Stimulated activated CD4-positive, alpha-beta T cell treated with anti-CD3 and anti-CD28 coated beads, Interleukin-1b, Interleukin-23, amount 100 ng/mL, for 1 hour (primary cell): ENCODE results near the gene DCD.
"Not testable (repeated sequence)": the region's sequence is repeated elsewhere in the genome, so short reads cannot be mapped to it uniquely, and the experiment has no call there.

ENCODE experiments used
- DNase-seq, 2 donors: peaks; one replicate each; pipeline ENCODE4 v3.0.0-alpha.2; 2020; ENCODE audit warnings: low read depth in 2 of 2

Gene DCD

DNA sequence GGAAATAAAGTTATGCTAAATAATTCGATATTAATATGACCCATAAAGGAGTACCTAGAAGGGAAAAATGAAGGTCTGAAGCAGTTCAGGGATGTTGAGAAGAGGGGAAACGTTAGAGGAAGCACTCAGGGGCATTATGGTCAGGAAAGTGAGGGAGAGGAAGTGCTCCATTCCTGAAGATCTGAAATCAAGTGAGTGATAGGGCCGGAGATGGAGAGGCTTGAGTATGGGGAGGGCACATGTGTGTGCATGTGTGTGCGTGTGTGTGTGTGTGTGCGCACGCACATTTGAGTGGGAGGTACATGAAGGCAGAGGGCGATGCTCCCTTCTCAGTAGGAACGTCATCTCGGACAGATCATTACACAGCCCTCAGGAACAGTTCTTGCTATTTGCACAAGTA, 4.9 kb upstream of the DCD start:
- DNase-seq: no peak

DNA sequence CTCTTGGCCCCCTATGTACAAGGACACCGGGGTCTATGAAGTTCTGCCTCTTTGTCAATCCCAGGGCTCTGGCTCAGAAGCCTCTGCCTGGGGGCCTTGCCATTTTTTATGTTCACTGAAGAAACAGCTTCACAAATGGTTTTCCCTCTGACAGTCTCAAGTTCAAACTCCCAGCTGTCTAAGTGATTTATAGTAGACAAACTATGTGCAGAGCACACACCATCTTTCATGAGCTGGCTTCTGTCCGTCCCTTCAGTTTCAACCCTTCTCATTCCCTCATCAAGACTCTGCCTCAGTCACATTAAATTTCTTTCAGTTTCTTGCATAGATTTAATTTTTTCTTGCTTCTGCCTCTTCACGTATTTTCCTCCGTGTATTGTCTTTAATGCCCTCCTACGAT, 2.7 kb upstream of the DCD start:
- DNase-seq: no peak

DNA sequence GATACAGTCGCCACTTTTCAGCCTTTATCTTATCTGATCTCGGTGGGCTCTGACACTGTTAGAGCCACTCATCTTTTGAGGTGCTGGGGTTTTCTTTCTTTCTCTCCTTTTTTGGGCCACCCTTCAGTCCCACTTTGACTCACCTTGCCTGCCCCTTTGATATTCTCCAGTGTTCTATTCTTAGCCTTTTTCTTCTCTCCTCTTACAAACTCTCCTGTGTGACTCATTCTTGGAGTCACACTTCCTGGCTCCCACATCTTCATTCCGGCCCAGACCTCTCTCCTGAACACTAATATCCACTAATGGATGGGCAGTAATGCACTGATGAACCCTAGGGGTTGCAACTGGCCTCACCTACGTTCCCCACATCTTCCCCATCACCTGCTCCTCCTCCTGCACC, 2.2 kb upstream of the DCD start:
- DNase-seq: no peak

DNA sequence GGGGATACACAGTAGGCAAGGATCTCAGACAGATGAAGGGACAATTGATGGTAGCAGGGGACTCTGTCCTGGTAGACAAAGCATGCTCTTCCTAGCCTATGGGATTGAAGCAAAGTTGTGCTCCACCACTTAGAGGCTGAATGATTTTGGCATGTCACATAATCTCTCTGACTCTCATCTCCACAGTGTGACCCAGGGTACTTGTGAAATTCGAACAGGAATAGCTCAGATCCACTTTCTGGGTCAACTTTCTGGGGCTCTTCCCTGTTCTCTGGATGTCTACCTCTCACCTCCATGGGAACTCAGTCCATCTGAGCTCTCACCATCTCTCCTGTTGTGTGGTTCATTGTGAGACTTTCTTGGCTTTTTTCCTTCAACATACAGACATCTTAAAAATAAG, 1.7 kb upstream of the DCD start:
- no peak for DNase-seq

DNA sequence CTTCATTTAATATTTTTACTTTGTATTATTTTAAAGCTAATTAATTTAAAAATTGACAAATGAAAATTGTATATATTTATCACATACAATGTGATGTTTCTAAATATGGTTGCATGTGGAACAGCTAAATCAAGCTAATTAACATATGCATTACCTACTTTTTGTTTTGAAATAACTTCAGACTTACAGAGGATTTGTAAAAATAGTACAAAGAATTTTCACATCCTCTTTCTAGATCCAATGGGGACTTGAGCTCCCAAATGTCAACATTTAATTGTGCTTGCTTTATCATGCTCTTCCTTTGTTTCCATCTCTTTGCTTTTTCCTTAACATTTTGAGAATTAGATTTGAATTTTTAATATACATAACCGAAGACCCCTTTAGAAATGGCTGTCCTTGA, 6.6 kb downstream of the DCD start:
- DNase-seq: no peak

DNA sequence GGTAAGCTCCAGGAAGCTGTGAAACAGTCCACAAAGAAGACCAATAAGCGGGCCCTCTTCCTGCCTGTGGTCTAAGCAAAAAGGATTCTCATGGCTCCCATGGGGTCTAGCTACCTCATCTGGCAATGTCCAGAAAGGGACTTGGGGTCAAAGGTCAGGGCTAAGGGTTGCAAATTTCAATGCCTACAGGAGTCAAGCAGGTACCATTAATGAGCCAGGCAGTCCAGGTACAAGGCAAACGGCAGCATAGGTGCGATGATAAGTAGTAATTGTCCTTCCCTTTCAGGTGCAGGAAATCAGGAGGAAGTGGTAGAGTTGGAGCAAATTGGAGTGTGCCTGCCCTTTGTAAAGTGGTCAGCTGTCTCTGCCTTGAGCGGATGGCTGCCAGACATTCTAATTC, 7.1 kb downstream of the DCD start:
- DNase-seq: no peak

DNA sequence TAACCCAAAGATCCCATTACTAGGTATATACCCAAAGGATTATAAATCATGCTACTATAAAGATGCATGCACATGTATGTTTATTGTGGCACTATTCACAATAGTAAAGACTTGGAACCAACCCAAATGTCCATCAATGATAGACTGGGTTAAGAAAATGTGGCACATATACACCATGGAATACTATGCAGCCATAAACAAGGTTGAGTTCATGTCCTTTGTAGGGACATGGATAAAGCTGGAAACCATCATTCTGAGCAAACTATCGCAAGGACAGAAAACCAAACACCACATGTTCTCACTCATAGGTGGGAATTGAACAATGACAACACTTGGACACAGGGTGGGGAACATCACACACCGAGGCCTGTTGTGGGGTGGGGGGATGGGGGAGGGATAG, 9.1 kb downstream of the DCD start:
- DNase-seq: not testable (repeated sequence)

DNA sequence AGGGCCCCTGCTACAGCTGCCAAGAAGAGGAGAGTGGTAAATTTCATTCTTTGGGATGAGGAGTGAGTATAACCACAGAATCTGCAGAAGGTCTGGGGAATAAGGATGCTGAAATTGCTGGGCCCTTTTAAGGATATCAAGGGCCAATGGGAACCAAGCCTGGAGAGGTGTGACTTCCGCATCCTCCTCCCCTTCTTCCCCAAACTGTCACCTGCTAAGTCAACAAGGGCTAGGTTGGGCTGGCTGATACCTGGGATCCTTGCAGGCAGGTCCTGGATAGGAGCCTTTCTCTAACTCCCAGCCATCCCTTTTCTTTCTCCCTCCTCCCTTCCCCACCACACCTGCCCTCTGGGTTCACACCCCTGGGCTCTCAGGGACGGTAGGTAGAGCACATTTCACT, 13.4 kb downstream of the DCD start, which contains the start of gene LACRT:
TSS of gene LACRT (minus strand) at position 101 of the 400 bp plus-strand sequence. CDS start at position 47, 54 bp downstream.
- no peak for DNase-seq

DNA sequence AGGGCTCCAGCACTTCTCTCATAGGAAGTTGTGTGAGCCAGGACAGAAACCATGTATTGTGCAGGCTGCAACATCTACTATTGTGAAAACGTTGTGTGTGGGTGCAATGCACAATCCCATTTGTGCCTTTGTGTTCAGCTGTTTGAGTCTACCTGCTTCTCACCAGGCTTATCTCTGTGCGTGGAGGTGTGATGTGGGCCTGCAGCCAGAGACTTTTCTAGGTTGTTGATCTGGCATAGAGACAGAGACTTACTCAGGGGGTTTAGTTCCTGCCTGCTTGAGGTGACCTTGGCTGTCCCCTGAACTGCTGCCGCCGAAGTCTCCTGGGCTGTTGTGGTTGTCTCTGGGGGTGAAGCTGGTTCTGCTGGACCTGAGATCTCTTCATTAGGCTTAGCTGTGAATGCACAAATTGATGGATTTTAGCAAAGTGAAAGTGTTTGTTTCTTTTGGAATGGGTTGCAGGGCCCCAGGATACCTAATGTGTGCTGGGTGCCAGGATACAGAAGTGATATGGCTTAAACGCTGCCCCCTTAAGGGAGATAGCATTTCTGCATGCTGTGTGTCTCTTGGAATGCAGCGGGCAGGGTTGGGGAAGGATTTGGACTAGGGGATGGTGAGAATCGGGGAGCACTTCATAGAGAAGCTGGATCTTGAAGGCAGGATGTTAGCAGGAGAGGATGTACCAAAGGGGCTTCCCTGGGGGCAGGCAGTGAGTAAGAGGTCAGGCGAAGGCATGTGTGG, 16.0 kb downstream of the DCD start:
- DNase-seq: no peak

DNA sequence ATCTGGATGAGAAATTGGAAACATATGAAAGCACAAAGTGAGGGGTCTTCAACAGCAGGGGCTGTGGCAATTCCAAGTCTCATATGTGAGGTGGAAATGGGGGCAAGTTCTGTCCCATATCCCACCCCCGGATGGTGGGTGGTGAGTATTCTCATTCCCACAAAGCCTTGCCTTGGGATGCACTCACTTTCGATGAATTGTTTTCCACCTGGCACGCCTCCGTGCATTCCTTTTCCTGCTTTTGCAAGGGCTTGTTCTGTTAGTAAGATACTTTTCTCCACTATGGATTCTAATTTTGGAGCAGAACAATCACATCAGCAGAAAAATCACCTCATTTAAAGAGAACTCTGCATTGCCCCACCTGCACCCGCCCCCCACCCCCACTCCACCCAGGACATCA, 16.6 kb downstream of the DCD start:
- DNase-seq: no peak

DNA sequence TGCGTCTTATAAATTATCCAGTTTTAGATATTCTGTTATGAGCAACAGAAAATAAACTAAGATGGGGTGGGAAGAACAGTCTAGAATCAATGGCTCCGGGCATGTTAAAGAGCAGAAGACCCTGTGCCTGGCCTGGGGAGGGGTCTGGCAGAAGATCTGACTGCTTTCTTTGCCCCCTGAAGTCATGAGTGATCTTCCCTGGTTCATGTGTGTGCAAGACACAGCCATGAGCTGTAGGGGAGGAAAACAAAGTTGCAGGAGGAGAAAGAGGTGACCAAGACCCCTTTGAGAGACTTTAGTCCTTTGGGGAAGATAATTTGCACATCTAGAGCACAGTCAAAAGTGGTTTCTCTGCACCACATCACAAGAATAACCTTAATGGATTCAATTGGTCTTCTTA, 18.2 kb downstream of the DCD start:
- DNase-seq: no peak

DNA sequence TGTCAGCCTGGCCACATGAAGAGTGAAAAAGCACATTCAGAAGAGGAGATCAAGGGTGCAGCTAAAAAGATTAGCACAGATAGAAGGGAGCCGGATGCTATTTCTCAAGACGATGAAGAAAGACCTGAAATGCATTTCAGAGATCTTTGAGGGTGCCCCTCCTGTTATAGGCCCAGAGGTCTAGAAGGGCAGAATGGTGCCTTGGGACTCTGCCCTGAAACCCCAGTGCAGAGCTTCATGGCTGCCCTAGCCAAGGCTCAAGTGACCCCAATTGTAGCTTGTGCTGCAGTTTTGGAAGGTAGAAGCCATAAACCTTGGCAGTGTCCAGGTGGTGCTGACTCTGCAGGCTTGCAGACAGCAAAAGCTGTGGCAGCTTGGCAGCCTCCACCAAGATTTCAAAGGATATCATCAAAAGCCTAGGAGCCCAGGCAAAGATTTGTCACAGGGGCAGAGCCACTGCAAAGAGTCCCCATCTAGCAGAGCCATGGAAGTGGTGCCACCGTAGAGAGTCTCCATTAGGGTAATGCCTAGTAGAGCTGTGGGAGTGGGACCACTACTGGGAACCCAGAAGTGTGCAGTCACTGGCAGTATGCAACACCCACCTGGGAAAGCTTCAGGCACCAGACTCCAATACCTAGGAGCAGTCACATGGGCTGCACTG, 19.8 kb downstream of the DCD start:
- no peak for DNase-seq

DNA sequence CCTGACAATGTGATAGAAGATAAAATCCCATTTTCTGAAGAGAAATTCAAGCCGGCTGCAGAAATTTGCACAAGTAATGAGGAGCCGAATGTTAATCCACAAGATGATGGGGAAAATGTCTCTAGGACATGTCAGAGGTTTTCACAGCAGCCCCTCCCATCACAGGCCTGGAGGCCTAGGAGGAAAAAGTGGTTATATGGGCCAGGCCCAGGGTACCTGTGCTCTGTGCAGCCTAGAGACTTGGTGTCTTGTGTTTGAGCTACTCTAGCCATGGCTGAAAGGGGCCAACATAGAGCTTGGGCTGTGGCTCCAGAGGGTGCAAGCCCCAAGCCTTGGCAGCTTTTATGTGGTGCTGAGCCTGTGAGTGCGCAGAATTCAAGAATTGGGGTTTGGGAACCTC, 20.9 kb downstream of the DCD start:
- no peak for DNase-seq

DNA sequence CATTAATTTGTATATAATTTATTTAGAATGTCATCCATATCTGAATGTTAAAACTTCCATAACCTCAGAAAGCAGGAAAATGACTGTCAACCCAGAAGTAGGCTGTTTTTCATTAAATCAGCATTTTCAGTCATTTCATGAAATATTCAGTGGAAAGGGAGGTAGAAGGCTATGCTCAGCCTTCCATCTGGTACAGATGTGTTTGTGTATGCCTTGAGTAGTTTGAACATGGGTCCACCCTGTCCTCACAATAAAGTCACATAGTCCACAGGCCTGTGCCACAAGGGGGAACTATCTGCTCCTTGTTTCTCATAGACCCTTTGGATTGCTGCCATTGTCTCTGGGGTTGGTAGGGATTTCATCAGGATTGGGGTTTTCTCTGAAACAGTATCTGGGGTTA, 22.6 kb downstream of the DCD start:
- DNase-seq: no peak

DNA sequence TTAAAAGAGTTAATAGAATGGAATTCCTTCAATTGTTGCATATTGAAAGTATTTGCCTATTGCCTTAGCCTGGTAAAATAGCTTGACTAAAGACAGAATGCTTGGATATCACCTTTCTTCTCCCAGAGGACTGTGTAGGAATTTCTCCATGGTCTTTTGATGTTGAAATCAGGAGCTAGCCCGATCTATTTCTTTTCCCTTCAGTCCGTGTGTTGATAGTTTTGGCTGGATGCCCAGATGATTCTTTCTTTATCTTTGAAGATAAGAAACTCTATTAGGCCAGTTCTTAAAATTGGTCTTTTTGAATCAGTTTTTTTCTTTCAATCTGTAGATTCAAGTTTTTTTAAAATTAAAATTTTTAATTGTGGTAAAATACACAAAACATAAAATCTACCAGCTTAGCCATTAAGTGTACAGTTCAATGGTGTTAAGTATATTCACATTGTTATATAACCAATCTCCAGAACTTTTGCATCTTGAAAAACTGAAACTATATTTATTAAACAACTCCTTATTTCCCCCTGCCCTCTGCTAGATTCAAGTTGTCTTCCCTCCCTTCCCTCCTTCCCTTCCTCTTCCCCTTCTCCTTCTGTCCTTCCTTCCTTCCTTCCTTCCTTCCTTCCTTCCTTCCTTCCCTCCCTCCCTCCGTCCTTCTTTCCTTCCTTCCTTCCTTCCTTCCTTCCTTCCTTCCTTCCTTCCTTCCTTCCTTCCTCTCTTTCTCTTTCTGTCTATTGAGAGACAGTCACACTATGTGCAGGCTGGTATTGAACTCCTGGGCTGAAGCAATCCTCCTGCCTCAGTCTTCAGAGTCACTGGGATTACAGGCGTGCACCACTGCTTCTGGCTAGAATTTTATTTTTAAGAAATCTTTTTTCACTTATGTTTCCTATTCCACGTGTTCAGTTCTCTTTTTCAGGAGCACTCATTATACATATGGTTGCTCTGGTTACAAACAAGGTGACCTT, 23.6 kb downstream of the DCD start:
- DNase-seq: no peak

DNA sequence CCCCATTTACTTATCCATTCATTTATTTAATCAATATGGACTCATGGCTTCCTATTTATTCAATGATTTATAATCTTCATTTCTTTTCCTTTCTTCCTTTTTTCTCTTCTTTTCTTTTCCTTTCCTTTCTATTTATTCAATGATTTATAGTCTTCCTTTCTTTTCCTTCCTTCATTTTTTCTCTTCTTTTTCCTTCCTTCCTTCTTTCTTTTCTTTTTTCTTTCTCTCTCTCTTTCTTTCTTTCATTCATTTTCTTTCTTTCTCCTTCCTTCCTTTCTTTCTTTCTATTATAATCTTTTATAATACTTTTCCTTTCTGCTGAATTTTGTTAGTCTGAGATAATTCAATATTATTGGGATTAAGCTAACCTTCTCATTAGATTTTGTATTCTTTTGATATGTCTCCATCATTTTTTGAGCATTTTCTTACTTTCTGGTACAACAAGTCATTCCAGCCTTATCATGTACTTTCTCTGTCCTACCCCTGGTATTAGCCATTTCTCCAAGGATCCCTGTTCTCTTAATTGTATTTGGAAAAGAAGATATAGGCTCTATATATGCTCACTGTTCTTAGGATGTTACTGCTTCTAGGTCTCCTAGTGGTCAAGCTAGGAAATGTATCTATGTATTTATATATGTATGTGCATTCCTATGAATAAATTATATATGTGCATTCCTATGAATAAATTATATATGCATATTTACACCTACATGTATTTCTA, 25.5 kb downstream of the DCD start:
- no peak for DNase-seq

DNA sequence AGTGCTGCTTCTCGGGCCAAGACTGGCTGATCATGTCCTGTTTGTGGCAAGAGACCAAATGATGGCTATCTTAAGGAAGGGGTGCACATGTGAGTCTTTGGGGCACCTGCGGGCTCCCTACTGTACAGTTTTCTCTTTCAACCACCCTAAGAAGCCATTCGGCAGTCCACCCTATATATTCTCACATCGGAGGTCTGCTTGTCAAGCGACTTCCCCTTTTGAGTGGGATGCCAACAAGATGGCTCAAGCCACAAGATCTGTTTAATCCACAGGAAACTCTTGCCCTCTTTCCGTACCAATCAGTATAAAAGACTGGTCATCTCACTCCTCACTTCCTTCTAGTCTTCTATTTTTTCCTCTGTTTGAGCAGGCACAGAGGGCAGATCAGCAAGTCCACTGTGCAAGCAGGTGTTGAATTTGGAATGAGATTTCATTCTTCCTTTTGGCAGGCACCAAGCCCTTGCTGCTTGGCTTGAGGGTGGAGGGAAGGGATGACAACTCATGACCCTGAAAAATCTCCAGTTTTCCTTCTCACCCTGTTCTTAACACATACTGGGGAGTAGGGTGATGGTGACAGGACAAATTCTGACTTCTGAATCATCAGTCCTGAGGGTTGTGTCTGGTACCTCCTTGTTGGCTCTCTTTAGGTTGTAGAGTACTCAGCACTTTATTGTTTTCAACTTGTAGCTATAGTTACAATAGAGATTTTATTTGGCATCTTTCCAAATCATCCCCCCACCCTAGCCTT, 31.1 kb downstream of the DCD start:
- DNase-seq: no peak

DNA sequence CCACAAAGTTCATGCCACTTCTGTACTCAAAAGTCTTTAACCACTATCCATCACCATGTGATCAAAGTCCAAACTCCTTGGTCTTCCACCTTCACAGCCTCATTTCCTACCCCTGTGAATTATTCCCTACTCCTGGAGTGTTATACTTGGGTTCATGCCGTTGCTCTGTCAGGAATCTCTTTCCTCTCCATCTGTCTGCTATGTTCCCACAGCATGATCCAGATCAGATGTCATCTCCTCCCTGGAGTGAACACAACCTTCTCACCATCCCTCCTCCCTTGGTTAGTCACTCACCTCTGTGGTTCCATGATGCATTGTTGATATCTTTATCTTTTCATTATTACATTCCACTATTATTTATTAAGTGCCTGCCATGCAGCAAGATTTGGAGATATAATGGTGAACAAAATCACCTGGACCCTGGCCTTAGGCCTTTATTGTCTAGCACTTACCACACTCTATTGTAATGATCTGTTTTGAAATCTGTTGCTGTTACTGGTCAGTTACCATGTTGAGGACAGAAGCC, 35.9 kb downstream of the DCD start:
- DNase-seq: no peak

DNA sequence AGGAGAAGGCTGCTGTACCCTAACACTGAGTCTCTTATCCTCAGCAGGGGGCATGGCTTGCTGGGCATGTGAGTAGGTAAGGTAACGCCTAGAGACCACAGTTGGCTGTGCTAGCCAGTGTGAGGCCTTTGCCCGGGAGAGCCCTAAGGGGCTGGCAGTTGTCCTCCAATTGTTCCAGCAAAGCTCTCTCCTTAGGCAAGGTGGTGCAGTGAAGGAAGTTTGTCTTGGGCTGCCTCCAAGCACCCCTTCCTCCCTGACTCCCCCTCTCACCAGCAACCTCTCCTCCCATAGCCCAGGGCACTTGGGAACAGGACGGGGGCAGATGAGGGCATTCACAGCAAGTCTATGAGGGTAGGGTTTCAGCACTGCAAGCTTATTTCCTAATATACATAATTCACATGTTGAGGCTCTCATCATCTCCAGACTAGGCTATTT, 36.4 kb downstream of the DCD start:
- DNase-seq: no peak

DNA sequence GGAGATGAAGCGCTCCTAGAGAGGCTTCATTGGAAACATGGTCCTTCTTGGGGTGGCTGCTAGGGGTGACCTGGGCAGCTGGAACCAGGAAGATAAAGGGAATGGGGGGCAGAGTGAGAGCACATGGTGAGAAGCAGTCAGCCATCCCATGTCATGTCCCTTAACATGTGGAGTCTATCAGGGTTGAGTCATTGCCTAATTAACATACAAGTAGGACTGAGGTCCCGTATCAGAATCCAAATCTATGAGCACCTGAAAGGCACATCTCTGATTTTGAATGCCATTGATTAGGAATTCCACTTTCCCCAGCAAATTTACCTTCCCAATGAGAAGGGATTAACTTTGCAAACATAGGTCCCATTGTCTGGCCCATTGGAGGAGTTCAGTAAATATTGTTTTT, 39.4 kb downstream of the DCD start:
- DNase-seq: no peak

DNA sequence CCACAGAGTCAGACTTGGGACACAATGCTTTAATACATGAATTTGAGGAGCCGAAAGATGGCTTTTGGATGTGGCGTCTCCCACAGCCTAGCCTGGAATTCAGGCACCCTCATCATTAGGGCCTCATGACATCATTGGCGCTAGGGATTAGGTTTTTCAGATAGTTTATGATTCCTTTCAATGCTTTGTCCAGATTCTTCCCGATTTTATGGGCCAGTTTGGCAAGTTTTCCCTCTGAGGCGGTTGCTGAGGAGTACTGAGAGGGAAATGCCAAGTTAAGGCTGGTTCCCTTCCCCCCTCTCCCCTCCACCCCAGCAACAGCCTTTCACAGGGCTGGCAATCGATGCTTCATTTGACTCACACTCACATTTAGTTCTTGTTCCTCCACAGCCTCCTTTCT, 40.0 kb downstream of the DCD start:
- DNase-seq: no peak
